NCI-H2196 treated with DMSO at 0.1 percent for 48 hours (cell line): ENCODE data around the gene CALU.

ENCODE experiments used
- DNase-seq: peaks from one replicate; lab custom pipeline; 2025; ENCODE audit not compliant: unreplicated experiment; lab: John Stamatoyannopoulos, UW

Gene CALU

DNA sequence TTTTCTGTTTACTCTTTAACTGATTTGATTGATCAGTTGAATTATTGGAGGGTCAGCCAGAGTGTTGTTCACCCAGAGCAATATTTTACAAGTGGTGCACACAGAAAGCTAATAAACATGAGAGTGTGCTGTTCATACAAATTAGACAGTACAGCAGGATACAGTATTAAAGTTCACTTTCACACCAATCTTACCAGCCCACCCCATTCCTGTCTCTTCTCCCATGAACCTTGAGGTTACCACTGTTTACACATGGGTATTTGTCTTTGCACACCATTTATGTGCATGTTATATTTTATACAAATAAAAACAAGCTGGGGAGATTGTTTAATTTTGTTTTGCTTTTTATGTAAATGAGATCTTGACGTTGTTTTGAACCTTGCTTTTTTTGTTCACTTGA lies 6.5 kb downstream of the CALU start:
- DNase-seq, result no peak

DNA sequence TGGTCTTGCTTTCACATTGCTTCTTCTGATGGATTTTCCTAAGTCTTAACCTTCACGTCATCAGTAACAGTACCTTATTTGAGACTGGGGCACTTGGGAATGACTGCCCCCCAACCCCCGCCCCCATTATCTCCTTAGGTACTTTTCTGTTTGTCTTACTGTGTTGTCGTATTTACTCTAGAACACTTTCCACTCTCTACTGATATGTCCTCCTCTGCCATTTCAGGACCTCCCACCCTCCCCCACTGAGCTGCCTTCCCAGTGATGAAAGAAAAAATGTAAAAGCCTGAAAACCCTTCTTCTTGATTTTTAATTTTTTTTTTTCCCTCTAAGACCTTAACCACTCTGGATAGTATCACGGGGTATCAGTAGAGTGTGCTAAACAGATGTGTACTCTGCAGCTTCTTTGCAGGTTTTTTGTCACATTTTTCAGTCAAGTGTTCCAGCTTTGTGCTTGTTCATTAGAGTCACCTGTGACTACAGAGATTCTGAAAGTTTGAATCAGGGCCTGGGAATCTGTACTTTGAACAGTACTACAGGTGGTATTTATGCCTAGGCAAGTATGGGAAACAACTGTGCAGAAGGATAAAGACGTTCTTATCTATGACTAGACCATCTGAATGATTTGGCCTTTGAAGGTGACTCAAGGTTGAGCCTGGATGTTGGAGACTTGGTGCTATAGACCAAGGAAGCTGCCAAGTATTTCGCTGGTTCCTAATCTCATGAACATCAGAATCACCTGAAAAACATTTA lies 8.3 kb downstream of the CALU start:
- DNase-seq, result no peak

DNA sequence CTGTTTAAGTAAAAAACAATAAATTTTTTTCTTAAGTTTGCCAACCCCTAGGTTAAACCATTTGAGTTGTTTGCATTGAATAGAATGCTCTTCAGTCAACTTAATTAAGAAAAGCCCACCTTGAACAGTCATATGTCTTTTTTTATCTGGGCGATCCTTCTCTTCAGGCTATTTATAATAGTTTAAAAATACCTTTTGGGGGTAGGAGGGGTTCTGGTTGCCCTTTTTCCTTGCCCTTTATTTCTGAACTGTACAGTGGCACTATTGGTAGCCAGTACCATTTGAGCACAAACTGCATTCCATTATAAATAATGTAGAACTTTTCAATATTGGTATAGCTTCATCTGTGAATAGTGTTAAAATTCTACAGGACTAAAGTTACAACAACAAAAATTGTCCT lies 13.1 kb downstream of the CALU start:
- no peak for DNase-seq

DNA sequence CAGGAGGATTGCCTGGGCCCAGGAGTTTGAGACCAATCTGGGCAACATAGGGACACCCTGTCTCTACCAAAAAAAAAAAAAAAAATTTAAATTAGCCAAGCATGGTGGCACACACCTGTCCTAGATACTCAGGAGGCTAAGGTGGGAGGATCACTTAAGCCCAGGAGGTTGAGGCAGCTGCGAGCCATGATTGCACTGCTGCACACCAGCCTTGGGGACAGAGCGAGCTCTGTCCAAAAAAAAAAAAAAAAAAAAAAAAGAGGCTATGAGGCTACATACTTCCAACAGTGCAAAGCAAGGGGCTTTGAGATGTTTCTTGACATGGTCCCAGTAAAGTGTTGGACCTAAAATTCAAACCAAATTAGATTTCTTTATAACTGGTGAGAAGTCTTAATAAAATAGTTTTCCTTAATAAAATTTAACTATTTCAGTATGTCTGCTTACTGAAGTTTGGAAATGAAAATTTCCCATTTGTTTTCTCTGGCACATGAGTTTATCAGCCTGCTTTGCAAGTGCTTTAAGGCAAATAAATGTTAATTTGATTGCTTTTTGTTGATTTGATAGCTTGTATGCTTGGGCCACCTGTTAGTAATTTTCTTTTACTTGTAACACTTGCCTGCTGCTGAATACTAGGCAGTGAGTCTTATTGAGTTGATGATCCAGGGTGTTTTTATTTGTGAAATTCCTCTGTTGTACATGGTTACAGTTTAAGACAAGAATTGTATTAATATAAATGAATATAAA lies 16.1 kb downstream of the CALU start:
- no peak for DNase-seq

DNA sequence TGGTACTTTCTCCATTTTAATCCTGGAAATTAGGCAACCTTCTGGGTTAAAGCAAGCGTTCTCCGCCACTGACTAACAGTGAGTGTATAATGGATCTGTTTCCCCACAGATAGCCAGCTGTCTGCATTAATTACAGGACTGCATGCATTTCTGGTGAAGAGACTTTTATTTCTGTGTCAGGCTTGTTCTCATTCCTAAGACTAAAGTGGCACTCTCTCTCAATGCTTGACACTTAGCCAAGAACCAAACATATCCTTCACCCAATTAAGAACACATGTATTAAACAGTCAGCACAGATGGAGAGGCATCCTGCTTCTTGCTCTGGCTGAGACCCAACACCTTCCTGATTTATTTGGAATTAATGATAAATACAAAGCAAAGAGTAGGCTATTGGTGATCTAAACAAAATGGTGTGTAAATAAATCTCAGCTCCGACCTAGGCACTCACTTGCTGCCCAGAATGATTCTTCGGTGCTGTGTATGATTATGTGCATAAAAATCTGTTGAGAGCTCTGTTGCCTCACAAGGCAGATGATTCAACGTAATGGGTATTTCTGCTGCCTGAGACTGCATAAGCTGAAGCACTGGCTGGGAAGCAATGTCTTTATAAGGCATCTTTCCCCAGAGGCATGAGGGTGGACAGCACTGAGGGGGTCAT lies 16.8 kb downstream of the CALU start:
- DNase-seq, result no peak

DNA sequence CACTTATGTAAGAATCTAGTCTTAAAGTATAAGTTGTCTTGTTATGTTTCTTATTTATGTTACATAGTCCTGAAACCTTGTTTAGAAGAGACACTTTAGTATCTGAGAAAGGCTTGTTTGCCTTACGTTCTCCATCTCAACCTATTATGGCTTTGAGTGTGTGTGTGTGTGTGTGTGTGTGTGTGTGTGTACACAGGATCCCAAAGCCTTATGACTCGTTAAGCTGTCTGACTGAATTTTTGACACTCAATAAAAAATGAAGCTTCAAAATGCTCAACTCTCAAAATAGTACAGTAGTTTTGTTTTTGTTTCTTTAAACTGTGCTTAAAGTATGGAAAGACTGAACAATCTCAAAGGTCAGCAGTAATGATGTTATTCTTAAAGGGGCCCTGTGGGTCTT lies 18.0 kb downstream of the CALU start:
- DNase-seq, result no peak

DNA sequence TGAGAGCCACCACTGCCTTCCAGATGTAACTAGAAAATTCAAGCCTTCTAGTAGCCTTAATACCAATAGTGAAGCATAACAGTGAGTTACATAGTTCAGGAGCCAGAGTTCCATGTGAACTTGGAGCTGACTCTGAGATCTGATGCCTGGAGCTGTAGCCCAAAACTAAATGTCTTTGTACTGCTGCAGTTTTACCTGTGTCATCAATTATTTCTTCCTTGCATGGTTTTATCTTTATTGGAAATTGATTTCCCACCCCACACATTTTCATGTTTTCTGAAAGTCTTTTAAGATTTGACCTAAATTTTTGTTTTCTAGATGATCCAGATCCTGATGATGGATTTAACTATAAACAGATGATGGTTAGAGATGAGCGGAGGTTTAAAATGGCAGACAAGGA lies 19.4 kb downstream of the CALU start:
- DNase-seq, result no peak

DNA sequence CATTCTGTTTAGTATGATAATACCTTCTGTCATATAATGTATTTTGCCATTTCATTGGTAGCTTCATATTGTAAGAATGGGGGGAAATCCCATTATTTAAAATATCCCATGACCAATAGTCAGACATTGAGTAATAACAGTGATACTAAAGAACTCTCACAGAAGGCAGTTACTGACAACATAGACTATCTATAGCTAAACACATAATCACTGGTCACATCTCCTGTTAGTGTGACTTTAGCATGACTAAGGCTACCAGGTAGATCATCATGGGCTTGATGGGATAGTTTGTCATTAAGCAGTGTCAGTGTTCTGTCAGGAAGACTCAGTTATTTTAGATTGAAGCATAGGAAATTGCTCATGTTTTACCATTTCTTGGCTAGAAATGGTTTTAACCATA lies 20.1 kb downstream of the CALU start:
- DNase-seq, result no peak

DNA sequence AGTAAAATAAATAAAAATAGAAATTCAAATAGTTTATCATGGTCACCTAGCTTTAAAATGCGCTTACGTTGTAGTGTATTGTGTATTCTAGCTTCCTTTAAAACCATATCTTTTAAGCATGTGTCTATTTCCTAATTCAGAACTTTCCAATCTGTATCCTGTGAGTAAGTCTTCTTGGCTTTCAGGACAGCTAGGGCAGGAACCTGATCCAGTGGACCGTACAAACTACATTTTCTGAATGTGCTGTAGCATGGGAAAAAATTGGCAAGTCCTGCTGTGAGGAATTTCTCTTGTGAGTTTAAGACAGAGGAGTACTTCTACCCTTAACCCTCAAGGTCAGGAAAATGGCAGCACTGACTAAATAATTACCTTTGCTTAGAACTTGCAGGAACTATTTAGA lies 24.4 kb downstream of the CALU start:
- no peak for DNase-seq

DNA sequence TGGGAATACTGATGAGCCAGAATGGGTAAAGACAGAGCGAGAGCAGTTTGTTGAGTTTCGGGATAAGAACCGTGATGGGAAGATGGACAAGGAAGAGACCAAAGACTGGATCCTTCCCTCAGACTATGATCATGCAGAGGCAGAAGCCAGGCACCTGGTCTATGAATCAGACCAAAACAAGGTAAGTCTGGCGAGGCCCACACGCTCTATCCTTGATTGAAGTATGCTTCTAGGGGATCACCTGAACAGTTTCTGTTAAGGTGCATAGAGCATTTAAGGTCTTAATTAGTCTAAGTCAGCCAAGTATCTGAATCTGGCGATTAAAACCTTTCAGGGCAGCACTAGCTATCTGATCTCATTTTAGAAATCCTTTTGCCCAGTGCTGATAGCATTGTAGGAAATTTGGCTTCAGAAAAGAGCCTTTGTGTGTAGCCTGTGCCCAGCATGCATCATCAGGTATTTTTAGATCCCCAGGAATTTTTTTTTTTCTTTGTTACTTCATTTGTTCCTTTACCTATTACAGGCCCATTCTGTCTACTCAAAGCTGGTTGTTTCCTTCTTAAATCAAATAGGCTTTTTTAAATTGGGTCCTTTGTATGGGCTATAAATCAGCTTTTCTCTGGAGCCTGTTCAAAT lies 28.4 kb downstream of the CALU start:
- no peak for DNase-seq

DNA sequence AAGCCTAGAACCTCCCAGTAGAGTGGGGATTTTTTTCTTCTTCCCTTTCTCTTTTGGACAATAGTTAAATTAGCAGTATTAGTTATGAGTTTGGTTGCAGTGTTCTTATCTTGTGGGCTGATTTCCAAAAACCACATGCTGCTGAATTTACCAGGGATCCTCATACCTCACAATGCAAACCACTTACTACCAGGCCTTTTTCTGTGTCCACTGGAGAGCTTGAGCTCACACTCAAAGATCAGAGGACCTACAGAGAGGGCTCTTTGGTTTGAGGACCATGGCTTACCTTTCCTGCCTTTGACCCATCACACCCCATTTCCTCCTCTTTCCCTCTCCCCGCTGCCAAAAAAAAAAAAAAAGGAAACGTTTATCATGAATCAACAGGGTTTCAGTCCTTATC lies 31.1 kb downstream of the CALU start:
- DNase-seq, result no peak

DNA sequence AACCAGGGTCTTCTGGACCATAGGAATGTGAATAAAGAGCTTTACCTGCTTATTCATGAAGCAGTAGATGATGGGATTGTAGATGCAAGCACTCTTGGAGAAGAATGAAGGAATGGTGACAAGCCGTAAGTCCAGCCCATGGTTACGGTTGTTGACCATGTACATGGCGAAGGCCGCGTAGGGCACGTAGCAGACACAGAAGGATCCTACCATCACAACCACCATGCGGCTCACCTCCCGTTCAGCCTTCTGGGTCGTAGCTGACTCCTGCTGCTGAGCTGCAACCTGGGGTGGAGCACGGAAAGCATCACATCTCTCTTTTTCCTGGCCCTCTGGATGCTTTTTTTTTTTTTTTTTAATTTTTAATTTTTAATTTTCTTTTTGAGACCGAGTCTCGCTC lies 34.4 kb downstream of the CALU start:
- no peak for DNase-seq

DNA sequence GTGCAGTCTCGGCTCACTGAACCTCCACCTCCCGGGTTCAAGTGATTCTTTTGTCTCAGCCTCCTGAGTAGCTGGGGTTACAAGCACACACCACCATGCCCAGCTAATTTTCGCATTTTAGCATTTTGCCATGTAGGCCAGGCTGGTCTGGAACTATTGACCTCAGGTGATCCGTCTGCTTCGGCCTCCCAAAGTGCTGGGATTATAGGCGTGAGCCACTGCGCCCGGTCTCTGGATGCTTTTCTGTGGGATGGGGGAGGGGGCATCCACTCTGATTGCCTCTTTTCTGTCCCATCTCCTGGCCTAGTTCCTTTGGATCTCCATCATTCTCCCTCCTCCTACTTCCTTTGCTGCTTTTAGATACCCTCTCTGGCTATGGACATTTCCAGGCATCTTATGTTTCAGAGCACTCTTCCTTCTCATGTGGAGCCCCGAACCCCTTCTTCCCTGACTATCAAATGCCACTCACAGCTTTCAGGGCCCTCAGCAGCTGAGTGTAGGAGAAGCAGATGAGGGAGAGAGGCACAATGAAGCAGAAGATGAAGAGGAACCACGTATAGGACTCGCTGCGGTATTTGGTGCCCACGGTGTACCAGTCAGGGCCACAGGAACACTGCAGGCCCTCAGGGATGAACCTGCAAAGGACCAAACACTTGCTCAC lies 35.0 kb downstream of the CALU start:
- no peak for DNase-seq

DNA sequence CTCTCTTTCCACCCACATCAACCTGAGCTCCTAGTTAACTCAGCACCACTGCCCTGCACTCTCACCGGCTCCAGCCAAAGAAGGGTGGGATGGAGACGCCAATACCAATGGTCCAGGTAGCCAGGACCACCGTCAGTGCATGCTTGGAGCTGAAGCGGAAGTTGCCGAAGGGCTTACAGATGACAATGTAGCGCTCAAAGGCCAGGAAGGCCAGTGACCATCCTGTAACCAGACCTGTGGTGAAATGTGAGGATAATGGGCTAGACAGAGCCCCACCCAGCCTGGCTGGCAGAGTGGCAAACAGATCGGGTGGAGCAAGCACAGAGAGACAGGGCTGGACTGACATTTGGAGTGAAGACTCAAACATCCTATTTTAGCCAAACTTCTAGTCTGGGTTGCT lies 35.8 kb downstream of the CALU start:
- DNase-seq, result no peak

DNA sequence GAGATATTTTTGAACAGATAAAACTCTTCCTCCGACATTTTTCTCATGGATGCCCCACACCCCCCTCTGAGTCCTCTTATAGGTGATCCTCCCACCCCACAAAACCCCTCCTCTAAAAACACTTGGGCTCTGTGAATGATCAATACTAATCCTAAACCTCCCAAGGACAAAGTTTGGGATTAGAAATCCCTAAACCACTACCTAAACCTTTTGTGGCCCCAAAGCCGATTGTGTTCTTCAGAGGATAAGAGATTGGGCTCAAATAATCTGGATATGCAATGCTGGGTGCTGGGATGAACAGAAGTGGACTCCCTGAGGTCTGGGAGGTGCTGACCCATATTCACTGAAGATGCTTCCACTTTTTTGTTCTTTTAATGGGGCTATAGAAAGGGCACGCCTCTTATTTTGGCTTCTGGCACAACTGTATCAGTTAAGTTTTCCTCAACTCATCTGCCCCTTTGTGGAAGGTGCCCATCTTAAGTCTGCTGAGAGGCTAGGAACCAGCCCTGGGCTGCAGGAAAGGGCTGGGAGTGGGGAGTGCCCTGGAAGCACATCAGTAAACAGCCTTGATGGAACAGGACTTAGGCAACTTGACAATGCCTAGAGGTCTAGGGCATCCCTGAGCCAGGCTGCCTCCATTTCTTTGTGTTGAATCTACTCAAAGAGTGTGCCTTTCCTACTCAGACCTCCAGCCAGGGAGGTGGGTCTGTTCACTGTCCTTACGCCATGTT lies 36.8 kb downstream of the CALU start, which contains the start of gene OPN1SW:
OPN1SW (minus strand) TSS at position 51 of the 731 bp plus-strand sequence; CDS start at position 38, 13 bp downstream.
- DNase-seq, result no peak

DNA sequence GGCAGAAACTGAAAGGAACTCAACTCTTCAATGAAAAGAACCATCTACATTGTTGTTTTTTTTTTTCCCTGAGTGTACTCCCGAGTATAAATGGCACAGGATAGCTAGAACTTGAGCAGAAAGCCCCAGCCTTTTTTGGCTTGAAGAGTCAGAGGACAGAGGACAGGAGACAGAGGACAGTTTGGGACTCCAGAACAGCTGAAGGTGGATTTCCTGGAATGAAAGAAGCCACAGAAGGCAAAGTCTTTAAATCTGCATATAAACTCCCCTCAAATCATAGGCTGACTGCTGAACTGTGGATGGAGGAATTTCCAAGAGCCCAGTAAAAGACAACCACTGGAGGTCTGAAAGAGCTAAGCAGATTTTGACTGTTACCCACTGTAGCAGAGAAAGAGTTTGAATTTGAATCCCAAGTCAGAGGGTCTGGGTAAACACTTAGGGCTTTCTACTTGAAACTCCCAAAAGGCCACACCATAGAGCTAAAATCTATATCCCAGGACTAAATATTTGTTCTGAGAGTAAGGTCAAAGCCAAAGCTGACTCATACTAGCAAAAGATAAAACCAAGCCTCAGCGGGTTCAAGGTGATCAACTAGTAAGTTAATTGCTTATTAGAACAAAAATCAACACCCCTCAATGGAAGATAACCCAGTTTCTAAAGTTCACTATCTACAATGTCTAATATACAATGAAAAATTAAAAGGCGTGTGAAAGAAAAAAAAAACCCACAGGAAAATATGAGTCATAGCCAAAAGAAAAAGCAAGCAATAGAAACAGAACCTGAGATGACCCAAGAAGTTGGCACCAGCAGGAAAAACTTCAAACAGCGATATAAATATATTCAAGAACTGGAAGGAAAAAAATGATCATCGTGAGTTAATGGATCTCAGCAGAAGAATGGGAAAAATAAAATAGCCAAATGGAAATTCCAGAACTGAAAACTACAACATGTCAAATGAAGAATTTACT lies 38.3 kb downstream of the CALU start:
- no peak for DNase-seq

DNA sequence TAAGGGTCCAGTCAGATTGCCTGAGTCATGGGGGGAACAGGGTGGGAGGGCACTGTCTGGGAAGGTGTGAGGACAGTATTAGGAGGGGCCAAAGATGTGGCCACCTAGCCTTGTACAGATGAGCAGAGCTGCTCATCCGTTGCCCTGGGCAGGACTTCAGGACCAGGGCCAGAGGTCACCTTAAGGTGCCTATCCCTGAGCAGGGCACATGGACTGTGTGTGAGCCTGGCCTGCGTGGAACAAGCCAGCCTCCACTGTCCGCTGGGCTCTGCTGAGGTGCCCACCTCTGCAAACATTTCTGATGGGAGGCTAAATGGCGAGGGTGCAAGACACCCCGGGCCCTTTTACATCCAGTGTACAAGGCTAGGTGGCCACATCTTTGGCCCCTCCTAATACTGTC lies 39.8 kb downstream of the CALU start:
- DNase-seq, result no peak

DNA sequence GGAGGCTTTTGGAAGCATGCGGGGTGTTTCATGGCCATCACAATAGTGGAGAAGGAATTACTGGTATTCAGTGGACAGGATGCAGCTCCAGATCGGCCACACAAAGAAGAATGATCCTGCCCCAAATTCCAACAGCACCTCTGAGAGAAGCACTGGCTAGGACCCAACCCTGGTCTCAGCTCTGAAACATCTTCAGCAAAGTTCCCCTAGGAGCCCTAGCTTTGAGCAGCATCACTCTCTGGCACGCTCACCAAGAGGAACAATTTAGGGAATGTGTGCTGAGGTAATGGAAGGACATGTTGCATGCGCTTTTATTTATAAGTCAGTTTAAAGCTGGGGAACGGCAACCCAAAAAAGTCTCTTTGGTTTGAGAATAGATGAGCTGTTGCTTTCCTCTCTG lies 42.0 kb downstream of the CALU start:
- no peak for DNase-seq

DNA sequence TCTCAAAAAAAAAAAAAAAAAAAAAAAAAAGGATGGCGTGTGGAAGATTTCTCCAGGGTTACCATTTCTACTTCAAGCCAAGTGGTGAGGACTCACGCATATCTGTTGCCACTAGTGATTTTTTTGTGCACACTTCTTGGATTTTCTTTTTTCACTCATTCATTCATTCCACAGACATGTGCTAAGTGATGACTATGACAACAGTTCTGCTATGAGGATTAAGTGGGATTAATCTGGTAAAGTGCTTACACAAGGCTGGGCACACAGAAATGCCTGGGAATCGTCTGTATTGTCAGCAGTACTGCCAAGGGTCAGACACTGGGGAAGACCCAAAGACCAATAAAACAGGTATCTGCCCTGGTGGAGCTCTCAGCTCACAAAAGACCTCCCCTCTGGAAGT lies 42.7 kb downstream of the CALU start:
- no peak for DNase-seq
